Activated CD4-positive, alpha-beta memory T cell treated with anti-CD3 and anti-CD28 coated beads for 36 hours (primary cell): Measurements from ENCODE around the gene ZDHHC1. TPM values are rescaled to one million over a fixed set of nuclear protein-coding genes. Genes with fewer than 3 reads are reported as not detected.

Experiments
- CTCF ChIA-PET: fragments of 350-600 bp; sonication (Branson Sonifier 250); formaldehyde crosslinking; loops from one replicate; lab custom pipeline; 2021; ENCODE audit warnings: antibody characterized with exemption, inconsistent platforms; lab: Charles Lee
- POLR2A ChIA-PET: fragments of 350-600 bp; sonication (Branson Sonifier 250); formaldehyde crosslinking; loops from one replicate; lab custom pipeline; 2021; ENCODE audit warnings: antibody characterized with exemption; lab: Charles Lee
- DNase-seq: peaks from one replicate; pipeline ENCODE4 v3.0.0-alpha.2; 2020
- H3K27ac Mint-ChIP-seq: one replicate; pipeline ENCODE4 v1.8.0; 2021; ENCODE audit warnings: mixed read lengths
- H3K27me3 Mint-ChIP-seq: one replicate; pipeline ENCODE4 v1.8.0; 2021; ENCODE audit warnings: mixed read lengths
- H3K36me3 Mint-ChIP-seq: one replicate; pipeline ENCODE4 v1.8.0; 2021; ENCODE audit warnings: mixed read lengths
- H3K4me1 Mint-ChIP-seq: one replicate; pipeline ENCODE4 v1.8.0; 2021; ENCODE audit warnings: low read depth, mixed read lengths
- H3K4me3 Mint-ChIP-seq: one replicate; pipeline ENCODE4 v1.8.0; 2021; ENCODE audit warnings: mild to moderate bottlenecking, mixed read lengths
- H3K9me3 Mint-ChIP-seq: one replicate; pipeline ENCODE4 v1.8.0; 2021; ENCODE audit warnings: mixed read lengths
- intact Hi-C: fragments of 100-400 bp; cut with micrococcal nuclease; formaldehyde crosslinking; loops from one replicate; pipeline ENCODE4 v1.15.1; 2023
- total RNA-seq, 2 experiments: library from RNA; stranded (reverse); gene quantifications; one replicate each; pipeline ENCODE4 v1.2.3, GENCODE V29; 2021

Gene ZDHHC1
- total RNA-seq, 2 experiments from 2014 or later, result 0.57 to 0.68 TPM

GRCh38 chr16:67445913-67446907, 29.9 kb upstream of the ZDHHC1 start:
- POLR2A ChIA-PET, result no interaction called here

GRCh38 chr16:67445441-67445912, 29.2 kb upstream of the ZDHHC1 start:
- no peak overlapping the region for H3K27ac Mint-ChIP-seq
- intact Hi-C loops, result no loop called here
- H3K4me3 Mint-ChIP-seq, result no peak overlapping the region
- DNase-seq, result no peak
- ChIA-PET POLR2A (no interaction called here), CTCF (interaction anchor here (0.8 to 6.2 kb wide), 4 partner anchors 18 to 201 kb away, joined by 3 to 51 read pairs (median 27); no protein-coding TSS in a partner anchor)
- H3K9me3 Mint-ChIP-seq, result no peaks in the 10 kb centered on the region
- no peaks in the 10 kb centered on the region for H3K4me1 Mint-ChIP-seq
- H3K27me3 Mint-ChIP-seq, result no peaks in the 10 kb centered on the region
- peaks cover 2% of the 10 kb centered on the region for H3K36me3 Mint-ChIP-seq

More at GRCh38 chr16:67445913-67446907, 29.9 kb upstream of the ZDHHC1 start:
- intact Hi-C loops, result no loop called here
- Mint-ChIP-seq H3K4me3 (no peak overlapping the region), H3K9me3 (no peaks in the 10 kb centered on the region), H3K27me3 (no peaks in the 10 kb centered on the region), H3K36me3 (peaks cover 2% of the 10 kb centered on the region), H3K27ac (no peak overlapping the region), H3K4me1 (no peaks in the 10 kb centered on the region)
- CTCF ChIA-PET, result interaction anchor here (0.8 to 6.2 kb wide), 6 partner anchors 19 to 202 kb away, joined by 3 to 51 read pairs (median 9); partner anchors contain the start of gene ATP6V0D1
- no peak for DNase-seq

GRCh38 chr16:67445126-67445426, 28.8 kb upstream of the ZDHHC1 start:
- Mint-ChIP-seq H3K27ac (no peak overlapping the region), H3K4me3 (no peak overlapping the region), H3K27me3 (no peaks in the 10 kb centered on the region), H3K4me1 (no peaks in the 10 kb centered on the region), H3K36me3 (peaks cover 2% of the 10 kb centered on the region), H3K9me3 (no peaks in the 10 kb centered on the region)
- ChIA-PET POLR2A (no interaction called here), CTCF (interaction anchor here (2.6 to 6.2 kb wide), 3 partner anchors 18 to 184 kb away, joined by 8 to 51 read pairs (median 46); no protein-coding TSS in a partner anchor)
- intact Hi-C loops, result no loop called here
- DNase-seq, result no peak

- no peak overlapping the region for H3K27ac Mint-ChIP-seq
- CTCF ChIA-PET, result interaction anchor here (0.6 to 6.2 kb wide), 5 partner anchors 17 to 374 kb away, joined by 3 to 51 read pairs (median 8); no protein-coding TSS in a partner anchor
Observed at GRCh38 chr16:67444259-67445125, 28.2 kb upstream of the ZDHHC1 start.

GRCh38 chr16:67443265-67443664, 27.0 kb upstream of the ZDHHC1 start:
- CTCF ChIA-PET, result interaction anchor here (0.8 to 4.7 kb wide), 3 partner anchors 16 to 183 kb away, joined by 3 to 46 read pairs (median 3); no protein-coding TSS in a partner anchor
- POLR2A ChIA-PET, result no interaction called here
- H3K9me3 Mint-ChIP-seq, result no peaks in the 10 kb centered on the region
- DNase-seq, result no peak
- H3K27ac Mint-ChIP-seq, result no peak overlapping the region
- intact Hi-C loops, result no loop called here
- H3K36me3 Mint-ChIP-seq, result peaks cover 4% of the 10 kb centered on the region
- no peak overlapping the region for H3K4me3 Mint-ChIP-seq
- no peaks in the 10 kb centered on the region for H3K27me3 Mint-ChIP-seq
- no peaks in the 10 kb centered on the region for H3K4me1 Mint-ChIP-seq

More at GRCh38 chr16:67444259-67445125, 28.2 kb upstream of the ZDHHC1 start:
- H3K4me1 Mint-ChIP-seq, result no peaks in the 10 kb centered on the region
- intact Hi-C loops, result no loop called here
- H3K9me3 Mint-ChIP-seq, result no peaks in the 10 kb centered on the region
- H3K27me3 Mint-ChIP-seq, result no peaks in the 10 kb centered on the region
- no peak for DNase-seq
- POLR2A ChIA-PET, result no interaction called here
- peaks cover 2% of the 10 kb centered on the region for H3K36me3 Mint-ChIP-seq
- no peak overlapping the region for H3K4me3 Mint-ChIP-seq

- Mint-ChIP-seq H3K4me3 (no peak overlapping the region), H3K27me3 (no peaks in the 10 kb centered on the region), H3K36me3 (peaks cover 6% of the 10 kb centered on the region), H3K27ac (no peak overlapping the region), H3K4me1 (peaks cover 2% of the 10 kb centered on the region), H3K9me3 (no peaks in the 10 kb centered on the region)
- CTCF ChIA-PET, result interaction anchor here (1.2 to 4.7 kb wide), 2 partner anchors 10 to 15 kb away, joined by 3 to 46 read pairs; no protein-coding TSS in a partner anchor
- POLR2A ChIA-PET, result no interaction called here
- intact Hi-C loops, result no loop called here
- DNase-seq, result no peak
Observed at GRCh38 chr16:67442581-67443255, 26.4 kb upstream of the ZDHHC1 start.

- H3K4me3 Mint-ChIP-seq, result no peak overlapping the region
- H3K36me3 Mint-ChIP-seq, result peaks cover 6% of the 10 kb centered on the region
- H3K27me3 Mint-ChIP-seq, result no peaks in the 10 kb centered on the region
- ChIA-PET POLR2A (no interaction called here), CTCF (interaction anchor here (1.0 to 2.2 kb wide), 3 partner anchors 9 to 25 kb away, joined by 3 to 11 read pairs (median 3); no protein-coding TSS in a partner anchor)
- no peak overlapping the region for H3K27ac Mint-ChIP-seq
- intact Hi-C loops, result no loop called here
- no peak for DNase-seq
- H3K4me1 Mint-ChIP-seq, result peaks cover 3% of the 10 kb centered on the region
- no peaks in the 10 kb centered on the region for H3K9me3 Mint-ChIP-seq
Observed at GRCh38 chr16:67441907-67442306, 25.6 kb upstream of the ZDHHC1 start.

GRCh38 chr16:67441271-67441753, 25.0 kb upstream of the ZDHHC1 start:
- intact Hi-C loops, result no loop called here
- no peaks in the 10 kb centered on the region for H3K27me3 Mint-ChIP-seq
- H3K4me1 Mint-ChIP-seq, result peaks cover 3% of the 10 kb centered on the region
- ChIA-PET POLR2A (interaction anchor here (1.2 kb wide), 1 partner anchor 12 kb away, joined by 3 read pairs; no protein-coding TSS in a partner anchor), CTCF (interaction anchor here (1.0 to 2.2 kb wide), 4 partner anchors 8 to 24 kb away, joined by 3 to 11 read pairs (median 4); partner anchors contain the start of gene HSD11B2)
- no peak for DNase-seq
- peaks cover 6% of the 10 kb centered on the region for H3K36me3 Mint-ChIP-seq
- H3K4me3 Mint-ChIP-seq, result no peak overlapping the region
- no peaks in the 10 kb centered on the region for H3K9me3 Mint-ChIP-seq
- no peak overlapping the region for H3K27ac Mint-ChIP-seq

- DNase-seq, result no peak
- intact Hi-C loops, result no loop called here
- peaks cover 6% of the 10 kb centered on the region for H3K36me3 Mint-ChIP-seq
- no peak overlapping the region for H3K4me3 Mint-ChIP-seq
- peaks cover 3% of the 10 kb centered on the region for H3K4me1 Mint-ChIP-seq
- H3K27ac Mint-ChIP-seq, result no peak overlapping the region
- H3K27me3 Mint-ChIP-seq, result no peaks in the 10 kb centered on the region
- H3K9me3 Mint-ChIP-seq, result no peaks in the 10 kb centered on the region
- CTCF ChIA-PET, result interaction anchor here (1.4 to 1.6 kb wide), 2 partner anchors 8 to 11 kb away, joined by 5 read pairs; partner anchors contain the start of gene HSD11B2
- POLR2A ChIA-PET, result interaction anchor here (0.6 kb wide), 1 partner anchor 184 kb away, joined by 3 read pairs; no protein-coding TSS in a partner anchor
Observed at GRCh38 chr16:67438824-67439393, 22.6 kb upstream of the ZDHHC1 start.

- Mint-ChIP-seq H3K9me3 (no peaks in the 10 kb centered on the region), H3K4me3 (no peak overlapping the region), H3K4me1 (peaks cover 3% of the 10 kb centered on the region), H3K27me3 (no peaks in the 10 kb centered on the region), H3K27ac (no peak overlapping the region), H3K36me3 (peaks cover 6% of the 10 kb centered on the region)
- POLR2A ChIA-PET, result no interaction called here
- no peak for DNase-seq
- intact Hi-C loops, result no loop called here
- CTCF ChIA-PET, result interaction anchor here (1.4 to 1.6 kb wide), 2 partner anchors 8 to 10 kb away, joined by 5 read pairs; partner anchors contain the start of gene HSD11B2
Observed at GRCh38 chr16:67438098-67438791, 22.0 kb upstream of the ZDHHC1 start.
